SK-N-SH (cell line): Measurements from ENCODE around the gene SPATA31D3. TPM values are rescaled to one million over a fixed set of nuclear protein-coding genes. Genes with fewer than 3 reads are reported as not detected.

Experiments
- CTCF ChIA-PET: fragments of 300-600, 350-600 bp; formaldehyde crosslinking; extraction: SDS; loops from one replicate; lab custom pipeline; 2021; lab: Yijun Ruan, JAX
- POLR2A ChIA-PET: fragments of 350-600 bp; sonication (Branson Sonifier 250); formaldehyde crosslinking; extraction: SDS; loops from one replicate; lab custom pipeline; 2020; ENCODE audit warnings: antibody characterized with exemption, inconsistent platforms; lab: Yijun Ruan, JAX
- DNase-seq: peaks from one replicate; pipeline ENCODE4 v3.0.0; 2012
- H2AFZ ChIP-seq: fragments of 200-600 bp; sonication (generic); 2 replicates; pipeline ENCODE4 v1.8.1; 2016; ENCODE audit warnings: antibody characterized with exemption, mild to moderate bottlenecking, low read depth
- H3F3A ChIP-seq: fragments of 200-600 bp; sonication (generic); replicated peaks from 2 replicates; pipeline ENCODE3; 2016; ENCODE audit warnings: antibody characterized with exemption, mild to moderate bottlenecking; ENCODE audit not compliant: insufficient read depth
- H3K27ac ChIP-seq, 2 experiments: fragments of 200-500 bp in 1 of 2; fragments of 200-600 bp in 1 of 2; sonication (Bioruptor generic) in 1 of 2; sonication (generic), shearing (Covaris generic) in 1 of 2; 2 replicates each; pipeline versions ENCODE4 v1.5.1 to v1.6.1; 2014 to 2016; ENCODE audit warnings: low read depth in 2 of 2, inconsistent platforms in 1 of 2, low read length in 1 of 2, mild to moderate bottlenecking in 1 of 2, mixed read lengths in 1 of 2
- H3K27me3 ChIP-seq: fragments of 200-600 bp; sonication (generic), shearing (Covaris generic); 2 replicates; pipeline ENCODE4 v1.6.1; 2016; ENCODE audit warnings: mixed run types; ENCODE audit not compliant: insufficient read depth
- H3K36me3 ChIP-seq, 2 experiments: fragments of 200-500 bp in 1 of 2; fragments of 200-600 bp in 1 of 2; sonication (Bioruptor generic) in 1 of 2; sonication (generic) in 1 of 2; replicated peaks in 1 of 2; 2 replicates each; pipeline versions ENCODE3 to v1.5.1; 2014 to 2016; ENCODE audit warnings: low read length in 1 of 2, mild to moderate bottlenecking in 1 of 2; ENCODE audit not compliant: insufficient read depth in 2 of 2, control insufficient read depth in 1 of 2
- H3K4me1 ChIP-seq, 2 experiments: fragments of 200-500 bp in 1 of 2; fragments of 200-600 bp in 1 of 2; sonication (Bioruptor generic) in 1 of 2; sonication (generic), shearing (Covaris generic) in 1 of 2; 2 replicates each; pipeline versions ENCODE4 v1.5.1 to v1.6.1; 2014 to 2016; ENCODE audit warnings: low read depth in 1 of 2, low read length in 1 of 2, mixed run types in 1 of 2; ENCODE audit not compliant: insufficient read depth in 2 of 2, control insufficient read depth in 1 of 2
- H3K4me2 ChIP-seq: fragments of 200-600 bp; sonication (generic), shearing (Covaris generic); 2 replicates; pipeline ENCODE4 v1.6.1; 2017; ENCODE audit warnings: mixed run types
- H3K4me3 ChIP-seq, 2 experiments: fragments of 200-500 bp in 1 of 2; fragments of 200-600 bp in 1 of 2; sonication (Bioruptor generic) in 1 of 2; sonication (generic), shearing (Covaris generic) in 1 of 2; 2 replicates each; pipeline versions ENCODE4 v1.5.1 to v1.8.1; 2014 to 2016; ENCODE audit warnings: low read depth in 2 of 2, inconsistent platforms in 1 of 2, low read length in 1 of 2, mild to moderate bottlenecking in 1 of 2, mixed read lengths in 1 of 2, moderate library complexity in 1 of 2
- H3K79me2 ChIP-seq: fragments of 200-600 bp; sonication (generic); 2 replicates; pipeline ENCODE4 v1.8.1; 2017; ENCODE audit warnings: mild to moderate bottlenecking; ENCODE audit not compliant: insufficient read depth
- H3K9ac ChIP-seq: fragments of 200-600 bp; sonication (generic); 2 replicates; pipeline ENCODE4 v1.6.1; 2017; ENCODE audit warnings: mixed run types
- H3K9me2 ChIP-seq: fragments of 200-600 bp; sonication (generic); 2 replicates; pipeline ENCODE4 v1.6.1; 2017; ENCODE audit warnings: mixed run types
- H3K9me3 ChIP-seq: fragments of 200-600 bp; sonication (generic); 2 replicates; pipeline ENCODE4 v1.6.1; 2017; ENCODE audit warnings: mixed run types, mild to moderate bottlenecking, moderate library complexity
- H4K20me1 ChIP-seq: fragments of 200-600 bp; sonication (generic); 2 replicates; pipeline ENCODE4 v1.6.1; 2017; ENCODE audit warnings: mild to moderate bottlenecking, mixed run types; ENCODE audit not compliant: insufficient read depth
- CHD2 ChIP-seq: fragments of 150-350 bp; IDR thresholded peaks from 2 replicates; pipeline ENCODE4 v1.6.1; 2018; ENCODE audit warnings: low read length; ENCODE audit not compliant: partially characterized antibody
- ELF1 ChIP-seq: IDR thresholded peaks from 2 replicates; pipeline ENCODE4 v1.4.0; 2012
- EP300 ChIP-seq, 2 experiments: IDR thresholded peaks; 2 replicates each; pipeline versions ENCODE4 v1.4.0 to v1.6.1; 2012; ENCODE audit warnings: borderline replicate concordance in 1 of 2, low read depth in 1 of 2, low read length in 1 of 2
- EZH2phosphoT487 ChIP-seq: fragments of 200-600 bp; sonication (generic); IDR thresholded peaks from 2 replicates; pipeline ENCODE4 v1.6.1; 2017; ENCODE audit warnings: low read depth, mixed run types, mild to moderate bottlenecking, antibody characterized with exemption, moderate library complexity, borderline replicate concordance
- FOSL2 ChIP-seq: IDR thresholded peaks from 2 replicates; pipeline ENCODE4 v1.4.0; 2012; ENCODE audit warnings: low read depth, mild to moderate bottlenecking, moderate library complexity, borderline replicate concordance
- FOXJ3 ChIP-seq: sonication (generic); formaldehyde crosslinking; IDR thresholded peaks from 2 replicates; pipeline ENCODE4 v1.5.1; 2020; ENCODE audit warnings: mild to moderate bottlenecking, missing genetic modification reagents
- FOXM1 ChIP-seq: IDR thresholded peaks from 2 replicates; pipeline ENCODE4 v1.4.0; 2012; ENCODE audit warnings: low read depth, mild to moderate bottlenecking
- GABPA ChIP-seq: IDR thresholded peaks from 2 replicates; pipeline ENCODE4 v1.4.0; 2012; ENCODE audit warnings: low read depth, mild to moderate bottlenecking
- MXI1 ChIP-seq: IDR thresholded peaks from 2 replicates; pipeline ENCODE4 v1.6.1; 2012; ENCODE audit warnings: mild to moderate bottlenecking, low read depth, low read length, improper control_type of control experiment
- NRF1 ChIP-seq: IDR thresholded peaks from 2 replicates; pipeline ENCODE4 v1.6.1; 2012; ENCODE audit warnings: low read depth, mild to moderate bottlenecking, low read length
- POLR2AphosphoS5 ChIP-seq: IDR thresholded peaks from 2 replicates; pipeline ENCODE4 v1.6.1; 2012; ENCODE audit warnings: low read depth, low read length
- RAD21 ChIP-seq: IDR thresholded peaks from 2 replicates; pipeline ENCODE4 v1.6.1; 2012; ENCODE audit warnings: mild to moderate bottlenecking, low read length
- RFX5 ChIP-seq: IDR thresholded peaks from 2 replicates; pipeline ENCODE4 v1.6.1; 2012; ENCODE audit warnings: mild to moderate bottlenecking, improper control_type of control experiment, low read length
- RXRA ChIP-seq: IDR thresholded peaks from 2 replicates; pipeline ENCODE4 v1.4.0; 2012; ENCODE audit warnings: low read depth, mild to moderate bottlenecking, borderline replicate concordance
- SIN3A ChIP-seq: IDR thresholded peaks from 2 replicates; pipeline ENCODE4 v1.6.1; 2012; ENCODE audit warnings: low read depth, mild to moderate bottlenecking, low read length, moderate library complexity, borderline replicate concordance
- whole genome bisulfite sequencing: methylation state at CpG from one replicate; pipeline ENCODE4 v1.1.6; 2017; ENCODE audit warnings: low lambda C conversion rate; 5-methylcytosine and 5-hydroxymethylcytosine counted together
- polyA plus RNA-seq, 3 experiments: library from polyadenylated mRNA; depleted of rRNA; stranded (reverse); fragments of >200 nt; gene quantifications; 2 replicates each; pipeline ENCODE4 v1.2.3, GENCODE V29; 2012

Gene SPATA31D3
- polyA plus RNA-seq, 1 of the 3 experiments (the other 2 are of a cell fraction), result not detected

DNA sequence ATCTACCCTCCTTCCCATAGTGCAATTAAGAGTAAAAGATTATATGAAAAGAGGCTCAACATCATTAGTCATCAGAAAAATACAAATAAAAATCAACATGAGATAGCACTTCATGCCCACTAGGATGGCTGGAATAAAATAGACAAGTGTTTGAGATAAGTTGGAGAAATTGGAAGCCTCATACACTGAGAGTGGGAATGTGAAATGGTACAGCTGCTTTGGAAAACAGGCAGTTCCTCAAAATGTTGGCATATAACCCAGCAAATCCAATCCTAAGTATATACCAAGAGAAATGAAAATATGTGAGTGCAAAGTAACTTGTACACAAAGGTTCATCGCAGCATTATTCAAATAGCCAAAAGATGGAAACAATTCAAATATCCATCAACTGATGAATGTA lies 9.8 kb downstream of the SPATA31D3 start:
- CTCF ChIA-PET, result no interaction called here
- POLR2A ChIA-PET, result no interaction called here
- Histone ChIP-seq H3K4me1 (no peaks in the 10 kb centered on the region), H3F3A (no peaks in the 10 kb centered on the region), H3K4me3 (no peak overlapping the region), H3K79me2 (no peaks in the 10 kb centered on the region), H2AFZ (no peak overlapping the region), H3K27ac (no peak overlapping the region), H3K9ac (no peak overlapping the region), H4K20me1 (no peaks in the 10 kb centered on the region), H3K4me2 (no peak overlapping the region), H3K9me3 (0 out of 2 replicates have a peak, but pooled peaks cover 3% of the 10 kb centered on the region), H3K27me3 (no peaks in the 10 kb centered on the region), H3K36me3 (no peaks in the 10 kb centered on the region), H3K9me2 (no peaks in the 10 kb centered on the region)
- DNase-seq, result no peak
- TF ChIP-seq MXI1, result no peak
- no peak for TF ChIP-seq FOXM1
- TF ChIP-seq EZH2phosphoT487, result no peak
- no peak for TF ChIP-seq ELF1
- TF ChIP-seq CHD2, result no peak
- no peak for TF ChIP-seq FOXJ3 (CRISPR knock-in tag)
- TF ChIP-seq GABPA, result no peak
- TF ChIP-seq RAD21, result no peak
- no peak for TF ChIP-seq NRF1
- no peak for TF ChIP-seq EP300 (IDR thresholded peaks at IDR 0.05; ENCODE audit: borderline replicate concordance in 1 of 2, low read depth in 1 of 2, low read length in 1 of 2)
- TF ChIP-seq POLR2AphosphoS5, result no peak
- no peak for TF ChIP-seq RFX5
- WGBS, result 85% methylated on average over 1 of the region's 1 CpG

DNA sequence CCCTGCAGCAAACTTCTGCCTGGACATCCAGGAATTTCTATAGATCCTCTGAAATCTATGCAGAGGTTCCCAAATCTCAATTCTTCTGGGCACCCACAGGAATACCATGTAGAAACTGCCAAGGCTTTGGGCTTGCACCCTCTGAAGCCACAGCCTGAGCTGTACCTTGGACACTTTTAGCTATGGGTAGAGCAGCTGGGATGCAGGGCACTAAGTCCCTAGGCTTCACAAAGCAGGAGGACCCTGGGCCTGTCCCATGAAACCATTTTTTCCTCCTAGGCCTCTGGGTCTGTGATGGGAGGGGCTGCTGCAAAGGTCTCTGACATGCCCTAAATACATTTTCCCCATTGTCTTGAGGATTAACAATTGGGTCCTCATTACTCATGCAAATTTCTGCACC lies 12.3 kb downstream of the SPATA31D3 start:
- DNase-seq, result no peak
- no peak overlapping the region for H3K4me2 ChIP-seq
- POLR2A ChIA-PET, result no interaction called here
- CTCF ChIA-PET, result no interaction called here
- no peaks in the 10 kb centered on the region for H3K9me2 ChIP-seq
- H4K20me1 ChIP-seq, result no peaks in the 10 kb centered on the region
- H3K27ac ChIP-seq, result no peak overlapping the region
- no peaks in the 10 kb centered on the region for H3F3A ChIP-seq
- 0 out of 2 replicates have a peak, but pooled peaks cover 3% of the 10 kb centered on the region for H3K9me3 ChIP-seq
- no peak overlapping the region for H2AFZ ChIP-seq
- H3K79me2 ChIP-seq, result no peaks in the 10 kb centered on the region
- no peak overlapping the region for H3K4me3 ChIP-seq
- no peaks in the 10 kb centered on the region for H3K27me3 ChIP-seq
- H3K36me3 ChIP-seq, result no peaks in the 10 kb centered on the region
- H3K4me1 ChIP-seq, result no peaks in the 10 kb centered on the region
- no peak overlapping the region for H3K9ac ChIP-seq
- TF ChIP-seq RXRA (no peak), FOSL2 (no peak), SIN3A (no peak)
- TF ChIP-seq, all 33 proteins: peak for 0
